Measurements from ENCODE around the gene ZNF442. TPM values are rescaled to one million over a fixed set of nuclear protein-coding genes. Genes with fewer than 3 reads are reported as not detected.

ZNF442 gene
- 1.3 and 2.2 TPM in 2 replicates for total RNA-seq

DNA sequence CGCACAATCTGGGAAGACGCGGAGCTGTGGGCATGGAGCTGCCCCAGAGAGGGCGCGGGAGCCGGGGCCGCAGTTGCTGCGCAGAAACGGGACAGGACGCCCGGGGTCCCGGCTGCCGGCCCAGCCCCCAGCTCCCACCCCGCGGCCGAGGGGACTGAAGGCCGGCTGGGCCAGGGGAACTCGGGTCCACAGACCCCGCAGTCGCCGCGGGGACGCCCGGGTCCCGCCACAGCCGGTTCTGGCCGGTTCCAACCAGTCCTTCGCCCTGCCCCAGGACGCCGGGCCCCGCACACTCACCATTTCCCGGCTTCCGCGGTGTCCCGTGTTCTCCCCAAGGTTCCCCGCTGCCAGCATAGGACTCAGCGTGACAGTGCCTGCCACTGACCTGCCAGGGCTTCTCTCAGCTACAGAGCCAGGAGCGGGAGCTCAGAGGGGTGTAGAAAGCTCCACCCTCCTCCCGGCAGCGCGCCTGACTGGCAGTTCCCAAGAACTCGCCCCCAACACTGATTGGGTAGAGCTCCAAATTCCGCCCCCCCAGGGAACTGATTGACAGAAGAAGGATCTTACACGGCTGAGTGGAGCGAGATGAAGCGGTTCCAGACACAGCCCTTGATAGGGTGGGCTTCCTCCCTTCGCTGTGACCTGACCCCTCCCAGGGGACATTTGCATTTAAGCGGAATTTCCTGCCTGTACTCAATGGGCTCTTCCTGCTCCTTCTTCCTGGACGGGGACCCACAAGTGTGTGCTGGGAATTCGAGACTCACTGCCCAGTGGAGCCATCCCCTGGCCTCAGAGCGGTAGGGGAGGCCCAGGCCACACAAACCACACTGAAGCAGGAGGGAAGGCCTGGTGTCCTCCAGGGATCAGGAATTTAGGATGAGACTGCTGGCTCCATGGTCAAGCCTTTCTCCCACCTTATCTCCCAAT, at the start of gene ZNF442:
Gene ZNF442 (minus strand): TSS at position 448 of the 927 bp plus-strand sequence. CDS start 2,052 bp downstream, outside the sequence.

DNA sequence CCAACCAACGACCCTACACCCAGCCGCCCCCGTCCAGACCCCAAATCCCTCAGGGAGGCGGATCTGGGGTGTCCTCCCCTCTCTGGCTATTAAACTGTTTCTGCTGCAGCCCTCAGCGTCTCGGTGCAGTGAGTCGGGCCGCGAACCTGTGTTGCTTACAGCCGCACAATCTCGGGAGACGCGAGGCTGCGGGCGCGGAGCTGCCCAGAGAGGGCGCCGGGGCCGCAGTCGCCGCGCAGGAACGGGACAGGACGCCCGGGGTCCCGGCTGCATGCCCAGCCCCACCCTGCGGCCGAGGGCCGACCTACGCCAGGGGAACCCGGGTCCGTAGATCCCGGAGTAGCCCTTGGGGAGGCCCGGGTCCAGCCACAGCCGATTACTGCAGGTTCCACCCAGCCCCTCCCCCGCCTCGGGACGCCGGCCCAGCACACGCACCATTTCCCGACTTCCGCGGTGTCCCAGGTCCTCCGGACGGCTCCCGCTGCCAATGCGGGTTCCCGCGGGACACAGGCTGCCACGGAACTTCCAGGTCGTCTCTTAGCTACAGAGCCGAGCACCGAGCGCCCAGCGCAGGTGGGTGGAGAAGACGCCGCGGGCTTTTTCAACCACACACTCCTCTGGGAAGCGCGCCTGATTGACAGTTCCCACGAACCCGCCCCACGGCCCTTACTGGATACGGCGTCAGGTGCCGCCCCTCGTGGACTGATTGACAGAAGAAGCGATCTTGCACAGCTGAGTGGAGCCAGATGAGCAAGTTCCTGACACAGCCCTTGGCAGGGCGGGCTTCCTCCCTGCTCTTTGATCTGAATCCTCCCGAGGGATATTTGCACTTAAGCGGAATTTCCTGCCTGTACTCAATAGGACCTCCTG, 35.4 kb upstream of the ZNF442 start, which contains the start of gene ZNF799:
Gene ZNF799 (minus strand): TSS at position 639 of the 870 bp plus-strand sequence. CDS start 201 bp downstream, at position 438.

DNA sequence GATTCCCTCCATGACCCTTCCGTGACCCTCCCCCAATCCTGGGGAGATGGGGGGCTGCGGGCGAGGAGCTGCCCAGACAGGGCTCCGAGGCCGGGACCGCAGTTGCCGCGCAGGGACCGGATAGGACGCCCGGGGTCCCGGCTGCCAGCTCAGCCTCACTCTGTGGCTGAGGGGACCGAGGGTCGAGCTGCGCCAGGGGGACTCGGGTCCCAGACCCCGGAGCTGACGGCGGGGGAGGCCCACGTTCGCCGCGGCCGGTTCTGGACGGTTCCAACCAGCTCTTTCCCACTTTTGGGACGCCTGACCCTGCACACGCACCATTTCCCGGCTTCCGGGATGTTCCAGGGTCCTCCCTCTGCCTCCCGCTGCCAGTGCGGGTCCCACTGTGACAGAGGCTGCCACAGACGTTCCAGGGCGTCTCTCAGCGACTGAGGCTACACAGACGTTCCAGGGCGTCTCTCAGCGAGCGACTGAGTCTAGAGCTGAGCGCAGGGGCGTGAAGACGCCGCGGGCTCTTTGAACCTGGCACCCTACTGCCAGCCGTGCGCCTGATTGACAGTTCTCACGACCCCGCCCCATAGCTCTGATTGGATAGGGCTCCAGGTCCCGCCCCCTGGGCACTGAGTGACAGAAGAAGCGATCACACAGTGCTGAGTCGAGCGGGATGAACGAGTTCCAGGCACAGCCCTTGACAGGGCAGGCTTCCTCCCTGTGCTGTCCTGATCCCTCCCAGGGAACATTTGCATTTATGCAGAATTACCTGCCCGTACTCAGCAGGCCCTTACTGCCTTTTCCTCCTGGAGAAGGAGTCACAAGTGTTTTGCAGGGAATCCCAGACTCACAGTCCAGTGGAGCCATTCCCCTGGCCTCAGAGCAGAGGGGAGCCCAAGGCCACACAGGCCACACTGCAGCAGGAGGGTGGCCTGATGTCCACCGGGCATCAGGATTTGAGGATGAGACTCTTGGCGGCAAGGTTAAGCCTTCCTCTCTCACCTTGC, 32.0 kb downstream of the ZNF442 start, which contains the start of gene ZNF563:
Gene ZNF563 (minus strand): TSS at position 472 of the 998 bp plus-strand sequence. CDS start 151 bp downstream, at position 321.

Other genes starting within 250 kb of the ZNF442 start
- 0.88 and 3.1 TPM in 2 replicates for gene ZNF20, start 225.3 kb downstream of the ZNF442 start, total RNA-seq
- gene ZNF625, start 208.9 kb downstream of the ZNF442 start, total RNA-seq, result 4.2 and 4.3 TPM in 2 replicates
- 5.5 and 5.6 TPM in 2 replicates for gene ZNF136, start 202.6 kb downstream of the ZNF442 start, total RNA-seq
- 2.4 and 3.3 TPM in 2 replicates for gene ZNF44, start 70.8 kb downstream of the ZNF442 start, total RNA-seq
- gene ZNF563, start 32.0 kb downstream of the ZNF442 start, total RNA-seq, result 1.8 and 4.8 TPM in 2 replicates
- gene ZNF799, start 35.6 kb upstream of the ZNF442 start, total RNA-seq, result 1.7 and 2.1 TPM in 2 replicates
- 0.59 and 1.1 TPM in 2 replicates for gene ZNF443, start 75.3 kb upstream of the ZNF442 start, total RNA-seq
- 1.7 and 1.9 TPM in 2 replicates for gene ZNF709, start 119.1 kb upstream of the ZNF442 start, total RNA-seq
- 3.3 and 3.4 TPM in 2 replicates for gene ZNF564, start 185.8 kb upstream of the ZNF442 start, total RNA-seq
- 6.0 and 10.6 TPM in 2 replicates for gene ZNF490, start 245.1 kb upstream of the ZNF442 start, total RNA-seq
- 10.6 and 13.2 TPM in 2 replicates for gene ZNF791, start 245.2 kb upstream of the ZNF442 start, total RNA-seq